ENCODE results near the gene NFYA.

DNA sequence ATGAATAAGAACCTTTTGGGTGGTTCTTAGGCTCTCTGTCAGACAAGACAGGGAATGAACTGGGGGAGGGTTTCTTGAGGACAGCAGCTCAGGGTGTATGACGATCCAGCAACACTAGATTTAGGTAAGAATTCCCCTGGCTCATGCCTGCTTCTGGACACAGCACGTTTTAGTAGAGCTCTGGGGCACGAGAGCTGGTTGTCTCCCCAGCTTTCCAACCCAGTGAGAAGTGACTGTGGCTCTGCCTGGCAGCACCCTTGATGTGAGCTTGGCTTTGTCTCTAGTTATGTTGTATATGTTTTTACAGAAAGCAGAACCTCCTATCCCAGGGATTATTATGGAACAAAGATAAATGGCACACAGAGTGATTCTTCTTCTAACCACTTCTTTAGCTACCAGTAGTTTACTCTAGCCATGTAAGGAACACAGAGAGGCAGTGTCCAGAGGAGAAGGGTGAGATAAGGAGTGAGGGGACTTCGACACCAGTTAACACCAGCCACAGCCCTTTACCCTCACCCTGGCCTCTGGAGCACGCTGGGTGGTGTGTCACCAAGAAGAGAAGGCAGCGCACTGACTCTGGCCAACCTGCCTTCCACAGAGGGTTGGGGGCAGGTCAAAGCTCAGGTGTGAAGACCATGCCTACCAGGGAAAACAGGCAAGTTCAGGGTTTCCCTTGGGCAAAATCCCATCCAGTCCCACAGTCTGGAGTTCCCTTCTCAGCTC is 15.8 kb upstream of the NFYA start:
- TF ChIP-seq GATA3 (IDR thresholded peaks at IDR 0.05; ENCODE audit: low read depth, low read length) (no peak), GATA2 (IDR thresholded peaks at IDR 0.05; ENCODE audit: low read depth, low read length) (no peak)
